A673 (cell line): Measurements from ENCODE around the gene EPHB4. TPM values are rescaled to one million over a fixed set of nuclear protein-coding genes. Genes with fewer than 3 reads are reported as not detected.

Experiments used
- BruUV-seq: library from RNA; stranded (reverse); fragments of 400-500 nt; replicated peaks from 2 replicates; lab custom pipeline; 2021; lab: Mats Ljungman, UMichigan
- CTCF ChIA-PET: fragments of 300-600 bp; sonication (Branson Sonifier 250); formaldehyde crosslinking; loops from one replicate; lab custom pipeline; 2022; ENCODE audit warnings: antibody characterized with exemption; lab: Charles Lee
- POLR2A ChIA-PET: fragments of 300-600 bp; sonication (Branson Sonifier 250); formaldehyde crosslinking; loops from one replicate; lab custom pipeline; 2022; ENCODE audit warnings: antibody characterized with exemption; ENCODE audit not compliant: low non-redundant PET; lab: Charles Lee
- DNase-seq: peaks from one replicate; pipeline ENCODE4 v3.0.0-alpha.2; 2015; ENCODE audit warnings: low spot score
- H3K27ac ChIP-seq: fragments of 200-600 bp; sonication (generic); 2 replicates; pipeline ENCODE4 v1.5.1; 2016; ENCODE audit warnings: mixed run types, low read depth, mild to moderate bottlenecking, mixed read lengths, antibody characterized with exemption, low read length; ENCODE audit not compliant: poor library complexity, severe bottlenecking
- H3K27me3 ChIP-seq: fragments of 200-600 bp; sonication (generic); replicated peaks from 2 replicates; pipeline ENCODE4 v1.6.1; 2017; ENCODE audit warnings: mixed run types, low read depth, mild to moderate bottlenecking, mixed read lengths, antibody characterized with exemption, low read length; ENCODE audit not compliant: insufficient read depth, poor library complexity
- H3K36me3 ChIP-seq: fragments of 200-600 bp; sonication (generic); 2 replicates; pipeline ENCODE4 v1.6.1; 2016; ENCODE audit warnings: mixed run types, mild to moderate bottlenecking, mixed read lengths, antibody characterized with exemption, low read length; ENCODE audit not compliant: insufficient read depth, poor library complexity, severe bottlenecking
- H3K4me1 ChIP-seq: fragments of 200-600 bp; sonication (generic); 2 replicates; pipeline ENCODE4 v1.6.1; 2017; ENCODE audit warnings: mixed run types, mild to moderate bottlenecking, mixed read lengths, antibody characterized with exemption, low read length; ENCODE audit not compliant: insufficient read depth, poor library complexity, severe bottlenecking
- H3K4me3 ChIP-seq: fragments of 200-600 bp; sonication (generic); 2 replicates; pipeline ENCODE4 v1.5.1; 2016; ENCODE audit warnings: low read depth, mixed run types, mild to moderate bottlenecking, mixed read lengths, low read length; ENCODE audit not compliant: poor library complexity, severe bottlenecking
- H3K9me3 ChIP-seq: fragments of 200-600 bp; sonication (generic); 2 replicates; pipeline ENCODE4 v1.6.1; 2016; ENCODE audit warnings: mixed run types, low read depth, mild to moderate bottlenecking, mixed read lengths, antibody characterized with exemption, low read length; ENCODE audit not compliant: poor library complexity, severe bottlenecking
- EZH2 ChIP-seq: fragments of 200-600 bp; sonication (generic); IDR thresholded peaks from 2 replicates; pipeline ENCODE4 v1.6.1; 2017; ENCODE audit warnings: borderline replicate concordance, low read depth, mild to moderate bottlenecking, mixed read lengths, antibody characterized with exemption, low read length; ENCODE audit not compliant: poor library complexity, severe bottlenecking
- intact Hi-C: fragments of 100-400 bp; cut with micrococcal nuclease; formaldehyde crosslinking; loops from one replicate; pipeline ENCODE4 v1.10.0; 2022; ENCODE audit not compliant: unreplicated experiment
- total RNA-seq: library from RNA; stranded (reverse); gene quantifications from 2 replicates; pipeline ENCODE4 v1.2.3, GENCODE V29; 2021
- TF ChIP-seq, protein P1 (sequence below): fragments of 300-800, 200-600 bp; sonication (generic); conservative IDR thresholded peaks from 2 replicates; pipeline ENCODE4 v1.5.1; 2017; ENCODE audit warnings: low read depth, mild to moderate bottlenecking, antibody characterized with exemption, low read length, moderate library complexity, mixed read lengths

The EPHB4 gene
- total RNA-seq, 1 experiment from 2014 or later, result 90.4 TPM

DNA sequence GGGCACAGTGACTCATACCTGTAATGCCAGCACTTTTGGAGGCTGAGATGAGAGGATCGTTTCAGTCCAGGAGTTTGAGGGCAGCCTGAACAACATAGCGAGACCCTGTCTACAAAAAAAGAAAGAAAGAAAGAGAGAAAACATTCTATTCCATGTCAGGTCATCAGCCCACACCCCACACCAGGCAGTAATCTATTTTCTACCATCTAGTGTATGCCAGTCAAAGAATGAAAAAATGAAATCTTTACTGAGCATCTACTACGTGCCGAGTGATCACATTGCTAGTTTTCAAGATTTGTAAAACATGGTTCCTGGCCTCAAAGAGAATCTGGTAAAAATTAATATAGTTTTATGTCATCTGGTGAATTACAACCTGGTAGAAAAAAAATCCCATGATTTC, 3.1 kb upstream of the EPHB4 start:
- no peak for DNase-seq
- no peak overlapping the region for H3K4me3 ChIP-seq
- no peaks in the 10 kb centered on the region for H3K27me3 ChIP-seq
- BruUV-seq, result TSS peak; percentile 18
- no peak overlapping the region for H3K27ac ChIP-seq
- ChIA-PET CTCF (no interaction called here), POLR2A (no interaction called here)
- H3K9me3 ChIP-seq, result no peaks in the 10 kb centered on the region
- H3K36me3 ChIP-seq, result no peaks in the 10 kb centered on the region
- peaks cover under 1% of the 10 kb centered on the region for H3K4me1 ChIP-seq
- intact Hi-C loops, result no loop called here
- TF ChIP-seq EZH2, result no peak
- TF ChIP-seq, protein P1, sequence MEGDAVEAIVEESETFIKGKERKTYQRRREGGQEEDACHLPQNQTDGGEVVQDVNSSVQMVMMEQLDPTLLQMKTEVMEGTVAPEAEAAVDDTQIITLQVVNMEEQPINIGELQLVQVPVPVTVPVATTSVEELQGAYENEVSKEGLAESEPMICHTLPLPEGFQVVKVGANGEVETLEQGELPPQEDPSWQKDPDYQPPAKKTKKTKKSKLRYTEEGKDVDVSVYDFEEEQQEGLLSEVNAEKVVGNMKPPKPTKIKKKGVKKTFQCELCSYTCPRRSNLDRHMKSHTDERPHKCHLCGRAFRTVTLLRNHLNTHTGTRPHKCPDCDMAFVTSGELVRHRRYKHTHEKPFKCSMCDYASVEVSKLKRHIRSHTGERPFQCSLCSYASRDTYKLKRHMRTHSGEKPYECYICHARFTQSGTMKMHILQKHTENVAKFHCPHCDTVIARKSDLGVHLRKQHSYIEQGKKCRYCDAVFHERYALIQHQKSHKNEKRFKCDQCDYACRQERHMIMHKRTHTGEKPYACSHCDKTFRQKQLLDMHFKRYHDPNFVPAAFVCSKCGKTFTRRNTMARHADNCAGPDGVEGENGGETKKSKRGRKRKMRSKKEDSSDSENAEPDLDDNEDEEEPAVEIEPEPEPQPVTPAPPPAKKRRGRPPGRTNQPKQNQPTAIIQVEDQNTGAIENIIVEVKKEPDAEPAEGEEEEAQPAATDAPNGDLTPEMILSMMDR, result no peak

DNA sequence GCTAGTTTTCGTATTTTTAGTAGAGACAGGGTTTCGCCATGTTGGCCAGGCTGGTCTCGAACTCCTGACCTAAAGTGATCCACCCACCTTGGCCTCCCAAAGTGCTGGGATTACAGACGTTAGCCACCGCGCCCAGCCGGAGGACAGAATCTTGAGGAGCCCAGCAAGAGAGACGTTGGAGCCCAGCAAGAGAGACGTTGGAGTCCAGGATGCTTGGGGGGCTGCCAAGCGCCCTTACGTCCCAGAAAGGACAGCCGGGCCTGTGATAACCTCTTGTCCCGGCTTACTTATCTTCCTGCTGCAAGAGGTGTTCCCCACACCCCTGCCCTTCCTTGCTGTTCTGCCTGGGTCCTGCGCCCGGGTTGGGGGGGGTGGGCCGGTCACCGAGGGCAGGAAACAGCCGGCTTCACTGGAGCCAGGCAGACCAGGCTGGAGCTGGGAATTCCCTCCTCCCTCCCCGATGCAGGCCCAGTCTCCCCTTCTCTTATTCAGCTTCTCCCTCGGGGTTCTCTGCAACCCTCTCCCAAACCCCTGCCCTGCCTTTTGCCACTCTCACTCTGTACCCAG, 1.9 kb upstream of the EPHB4 start:
- ChIA-PET POLR2A (no interaction called here), CTCF (interaction anchor here (2.7 kb wide), 1 partner anchor 23 kb away, joined by 20 read pairs; the partner anchor contains the start of gene SLC12A9)
- no TSS peak for BruUV-seq
- H3K9me3 ChIP-seq, result no peaks in the 10 kb centered on the region
- intact Hi-C loops, result no loop called here
- H3K4me1 ChIP-seq, result peaks cover 7% of the 10 kb centered on the region
- H3K27me3 ChIP-seq, result no peaks in the 10 kb centered on the region
- H3K27ac ChIP-seq, result peak overlapping the region; percentile 80
- peak overlapping the region; percentile 98 for H3K4me3 ChIP-seq
- no peak for TF ChIP-seq EZH2
- TF ChIP-seq, protein P1, result no peak
- peaks cover 3% of the 10 kb centered on the region for H3K36me3 ChIP-seq
- DNase-seq, result no peak

DNA sequence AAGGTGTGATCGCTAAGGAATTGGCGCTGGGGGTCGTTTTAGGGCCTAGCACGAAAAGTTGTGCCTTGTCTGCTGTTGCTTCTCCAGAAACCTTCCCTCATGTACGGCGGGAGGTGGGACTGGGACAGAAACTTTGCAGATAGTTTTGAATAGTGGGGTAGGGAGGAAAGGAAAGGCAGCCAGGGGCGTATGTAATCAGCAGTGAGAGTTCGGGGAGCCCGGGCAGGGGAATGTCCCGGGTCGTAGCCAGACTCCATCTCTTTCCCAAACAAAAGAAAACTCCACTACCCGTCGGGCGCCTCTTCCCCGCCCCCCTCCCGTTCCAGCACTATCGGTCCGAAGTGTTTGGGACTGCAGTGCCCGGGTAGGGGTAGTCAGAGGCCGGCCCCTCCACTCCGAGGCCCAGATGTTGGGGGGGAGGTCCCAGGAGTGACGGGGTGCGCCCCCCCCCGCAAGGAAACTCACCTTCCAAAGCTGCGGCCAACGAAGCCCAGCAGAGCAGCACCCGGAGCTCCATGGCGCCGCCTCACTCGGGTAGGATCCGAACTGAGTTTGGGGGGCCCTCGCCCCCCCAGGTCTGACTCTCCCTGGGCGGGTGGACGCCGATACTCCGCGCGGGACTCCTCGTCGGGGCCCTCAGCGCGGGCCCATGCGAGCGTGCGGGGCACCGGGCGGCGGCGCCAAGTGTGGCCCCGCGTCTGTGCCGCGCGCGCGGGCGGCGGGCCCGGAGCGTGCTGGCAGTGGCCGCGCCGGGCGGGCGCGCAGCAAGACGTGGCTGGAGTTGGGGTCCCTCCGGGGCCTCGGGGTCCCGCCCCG, 601 bp downstream of the EPHB4 start:
- Histone ChIP-seq H3K9me3 (no peaks in the 10 kb centered on the region), H3K4me3 (peak overlapping the region; percentile 98), H3K27me3 (no peaks in the 10 kb centered on the region), H3K36me3 (peaks cover 28% of the 10 kb centered on the region), H3K4me1 (peaks cover 8% of the 10 kb centered on the region), H3K27ac (peak overlapping the region; percentile 80)
- intact Hi-C loops, result loop anchor here (2.0 kb wide), 1 partner anchor 28 kb away; no protein-coding TSS in a partner anchor
- ChIA-PET POLR2A (interaction anchor here (0.5 to 1.0 kb wide), 3 partner anchors 9 to 48 kb away, joined by 3 to 7 read pairs (median 3); partner anchors contain the start of genes SLC12A9 and SRRT), CTCF (interaction anchor here (0.6 to 2.7 kb wide), 6 partner anchors 10 to 122 kb away, joined by 3 to 20 read pairs (median 4); partner anchors contain the start of genes POP7 and SLC12A9)
- TF ChIP-seq, protein P1, result no peak
- no peak for TF ChIP-seq EZH2
- BruUV-seq, result no TSS peak
- peak; percentile 31 for DNase-seq
